Fibroblast of pulmonary artery (primary cell): Measurements from ENCODE around the gene IMPG2.
"Not testable (repeated sequence)": the region's sequence is repeated elsewhere in the genome, so short reads cannot be mapped to it uniquely, and the experiment has no call there.

Experiments
- DNase-seq: peaks from one replicate; pipeline ENCODE4 v3.0.0-alpha.2; 2010; ENCODE audit warnings: low read depth
- H3K4me3 ChIP-seq: replicated peaks from 2 replicates; pipeline ENCODE4 v1.5.1; 2011; ENCODE audit warnings: low read depth, mild to moderate bottlenecking, control low read depth, low read length, moderate library complexity
- TF ChIP-seq, protein P1 (sequence below): IDR thresholded peaks from 2 replicates; pipeline ENCODE4 v1.5.1; 2011; ENCODE audit warnings: mild to moderate bottlenecking, control low read depth, low read length, inconsistent platforms; ENCODE audit errors: missing control alignments

The IMPG2 gene

GRCh38 chr3:101325393-101326134 lies 5.2 kb upstream of the IMPG2 start:
- no peak overlapping the region for H3K4me3 ChIP-seq
- no peak for DNase-seq
- TF ChIP-seq, protein P1, sequence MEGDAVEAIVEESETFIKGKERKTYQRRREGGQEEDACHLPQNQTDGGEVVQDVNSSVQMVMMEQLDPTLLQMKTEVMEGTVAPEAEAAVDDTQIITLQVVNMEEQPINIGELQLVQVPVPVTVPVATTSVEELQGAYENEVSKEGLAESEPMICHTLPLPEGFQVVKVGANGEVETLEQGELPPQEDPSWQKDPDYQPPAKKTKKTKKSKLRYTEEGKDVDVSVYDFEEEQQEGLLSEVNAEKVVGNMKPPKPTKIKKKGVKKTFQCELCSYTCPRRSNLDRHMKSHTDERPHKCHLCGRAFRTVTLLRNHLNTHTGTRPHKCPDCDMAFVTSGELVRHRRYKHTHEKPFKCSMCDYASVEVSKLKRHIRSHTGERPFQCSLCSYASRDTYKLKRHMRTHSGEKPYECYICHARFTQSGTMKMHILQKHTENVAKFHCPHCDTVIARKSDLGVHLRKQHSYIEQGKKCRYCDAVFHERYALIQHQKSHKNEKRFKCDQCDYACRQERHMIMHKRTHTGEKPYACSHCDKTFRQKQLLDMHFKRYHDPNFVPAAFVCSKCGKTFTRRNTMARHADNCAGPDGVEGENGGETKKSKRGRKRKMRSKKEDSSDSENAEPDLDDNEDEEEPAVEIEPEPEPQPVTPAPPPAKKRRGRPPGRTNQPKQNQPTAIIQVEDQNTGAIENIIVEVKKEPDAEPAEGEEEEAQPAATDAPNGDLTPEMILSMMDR = no peak

GRCh38 chr3:101319531-101319930 lies 844 bp downstream of the IMPG2 start:
- TF ChIP-seq, protein P1 = no peak
- DNase-seq = no peak
- no peak overlapping the region for H3K4me3 ChIP-seq

GRCh38 chr3:101312545-101312944 lies 7.8 kb downstream of the IMPG2 start:
- TF ChIP-seq, protein P1 = no peak
- DNase-seq = no peak

DNA sequence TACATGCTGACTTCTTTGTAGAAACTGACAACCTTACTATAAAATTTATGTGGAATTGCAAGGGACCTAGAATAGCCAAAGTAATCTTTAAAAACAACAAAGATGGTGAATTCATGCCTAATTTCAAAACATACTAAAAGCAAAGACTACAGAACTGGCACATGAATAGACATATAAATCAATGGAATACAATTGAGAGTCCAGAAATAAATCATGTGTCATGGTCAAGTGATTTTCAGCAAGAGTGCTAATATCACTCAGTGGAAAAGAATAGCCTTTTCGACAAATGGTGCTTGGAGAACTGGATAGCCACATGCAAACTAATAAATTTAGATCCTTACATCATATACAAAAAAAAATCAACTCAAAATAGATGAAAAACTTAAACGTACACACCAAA lies 8.7 kb downstream of the IMPG2 start:
- TF ChIP-seq, protein P1 = no peak
- DNase-seq = no peak
- no peak overlapping the region for H3K4me3 ChIP-seq

More at GRCh38 chr3:101312545-101312944, 7.8 kb downstream of the IMPG2 start:
- H3K4me3 ChIP-seq = no peak overlapping the region

DNA sequence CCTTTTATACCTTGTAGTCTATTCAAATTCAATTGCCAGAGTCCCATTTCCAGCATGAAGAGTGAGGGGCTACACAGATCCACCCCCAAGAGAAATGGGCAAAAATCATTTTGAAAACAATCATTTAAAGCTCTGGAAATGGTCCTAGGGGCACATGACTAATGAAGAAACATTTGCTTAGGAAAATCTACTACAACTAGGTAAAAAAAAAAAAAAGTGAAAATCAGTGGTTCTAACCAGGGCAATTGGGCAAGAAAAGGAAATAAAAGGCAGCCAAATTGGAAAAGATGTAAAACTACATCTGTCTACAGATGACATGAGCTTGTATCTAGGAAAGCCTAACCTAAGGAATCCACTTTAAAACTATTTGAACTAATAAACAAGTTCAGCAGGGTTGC lies 9.4 kb downstream of the IMPG2 start:
- DNase-seq = no peak
- TF ChIP-seq, protein P1 = no peak

DNA sequence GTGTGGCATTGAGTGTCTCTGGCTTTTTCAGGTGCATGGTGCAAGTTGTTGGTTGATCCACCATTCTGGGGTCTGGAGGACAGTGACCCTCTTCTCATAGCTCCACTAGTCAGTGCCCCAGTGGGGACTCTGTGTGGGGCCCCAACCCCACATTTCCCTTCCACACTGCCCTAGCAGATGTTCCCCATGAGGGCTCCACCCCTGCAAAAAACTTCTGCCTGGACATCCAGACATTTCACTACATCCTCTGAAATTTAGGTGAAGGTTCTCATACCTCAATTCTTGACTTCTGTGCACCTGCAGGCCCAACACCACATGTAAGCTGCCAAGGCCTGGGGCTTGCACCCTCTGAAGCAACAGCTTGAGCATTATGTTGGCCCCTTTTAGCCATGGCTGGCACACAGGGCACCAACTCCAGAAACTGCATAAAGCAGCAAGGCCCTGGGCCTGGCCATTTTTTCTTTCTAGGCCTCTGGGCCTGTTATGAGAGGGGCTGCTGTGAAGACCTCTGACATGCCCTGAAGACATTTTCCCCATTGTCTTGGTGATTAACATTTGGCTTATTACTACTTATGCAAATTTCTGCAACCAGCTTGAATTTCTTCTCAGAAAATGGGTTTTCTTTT lies 12.1 kb downstream of the IMPG2 start:
- not testable (repeated sequence) for DNase-seq, H3K4me3 ChIP-seq

More for the DNA sequence above, 9.4 kb downstream of the IMPG2 start:
- H3K4me3 ChIP-seq = no peak overlapping the region

DNA sequence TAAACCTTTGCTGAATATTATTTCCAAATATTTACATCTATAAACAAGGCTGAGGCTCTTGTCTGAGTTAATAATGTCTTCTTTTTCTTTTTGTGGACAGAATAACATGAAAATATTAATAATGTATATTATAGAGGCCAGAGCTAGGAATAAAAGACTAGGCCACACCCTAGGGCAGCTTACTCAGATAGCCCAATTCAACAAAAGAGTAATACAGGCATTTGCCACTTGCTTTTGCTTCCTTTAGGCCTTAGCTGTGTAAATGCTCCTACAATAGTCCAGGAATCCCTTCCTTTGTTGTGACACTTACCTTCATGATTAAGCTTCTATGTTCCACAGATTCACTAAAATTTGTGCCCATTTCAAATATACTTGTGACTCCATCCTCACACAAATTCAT lies 16.5 kb downstream of the IMPG2 start:
- TF ChIP-seq, protein P1 = no peak
- DNase-seq = no peak
- H3K4me3 ChIP-seq = no peak overlapping the region
